Measurements from ENCODE around the gene TRMT2A. TPM values are rescaled to one million over a fixed set of nuclear protein-coding genes. Genes with fewer than 3 reads are reported as not detected.

TRMT2A gene
- total and polyA plus RNA-seq, 2 of the 8 experiments (the other 6 are each of a cell fraction or from before 2014, with no cell fraction given) = 44.9 to 50.3 TPM

DNA sequence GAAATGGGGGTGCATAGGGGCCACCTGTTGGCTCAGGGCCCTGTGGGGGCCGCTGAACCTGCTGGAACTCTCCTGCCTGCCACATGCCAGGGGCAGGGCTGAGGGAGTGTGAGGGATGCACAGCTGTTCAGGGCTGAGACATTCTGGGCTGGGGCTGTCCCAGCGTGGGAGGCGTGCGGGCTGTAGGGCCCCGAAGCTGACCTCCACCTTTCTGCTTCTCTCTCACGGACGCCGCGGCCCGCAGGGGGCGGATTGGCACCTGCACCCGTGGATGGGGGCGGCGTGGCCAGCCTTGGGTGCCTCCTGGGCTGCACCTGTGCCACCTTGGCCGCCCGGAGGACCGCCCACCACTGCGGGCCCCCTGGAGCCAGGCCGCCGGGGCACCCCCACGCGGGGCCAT is 29.8 kb upstream of the TRMT2A start:
- H3K18ac ChIP-seq (ENCODE audit: extremely low read depth, low read length) = no peak overlapping the region
- ChIA-PET POLR2A (ENCODE audit: partially characterized antibody) (no interaction called here), CTCF (ENCODE audit: partially characterized antibody) (interaction anchor here (0.9 to 2.1 kb wide), 2 partner anchors 10 to 64 kb away, joined by 3 to 5 read pairs; no protein-coding TSS in a partner anchor)
- H3K14ac ChIP-seq (ENCODE audit: insufficient read length) = no peak overlapping the region
- DNase-seq (ENCODE audit: low read depth in 1 of 2, low spot score in 2 of 2) = no peak
- no peak overlapping the region for H2BK12ac ChIP-seq (ENCODE audit: low read depth, low read length)
- no peaks in the 10 kb centered on the region for H4K20me1 ChIP-seq (replicated peaks in 1 of 2; ENCODE audit: control insufficient read depth in 1 of 2, insufficient read depth in 2 of 2, low read length in 2 of 2)
- 91% methylated on average over 19 of the region's 22 CpGs; no CpG with 5 or more reads in 1 of the 2 experiments for WGBS, 2 experiments (ENCODE audit: extremely low coverage in 1 of 2, insufficient coverage in 1 of 2, insufficient read length in 1 of 2, insufficient replicate concordance in 2 of 2, low coverage in 1 of 2, low lambda C conversion rate in 2 of 2, missing lambda C conversion rate in 1 of 2)
- no peaks in the 10 kb centered on the region for H3K23me2 ChIP-seq (ENCODE audit: low read depth, low read length)
- no peak overlapping the region for H3K4ac ChIP-seq (replicated peaks; ENCODE audit: insufficient read length, low read depth, low read length)
- no peak overlapping the region for H3K56ac ChIP-seq (replicated peaks; ENCODE audit: insufficient read length, low read depth, low read length)
- H3K27me3 ChIP-seq (replicated peaks in 1 of 4; ENCODE audit: control insufficient read depth in 3 of 4, extremely low read depth in 1 of 4, insufficient read depth in 3 of 4, low read length in 3 of 4) = no peaks in the 10 kb centered on the region
- H3K4me2 ChIP-seq (ENCODE audit: insufficient read depth in 1 of 2, low read depth in 2 of 2, low read length in 2 of 2) = no peak overlapping the region
- no peak overlapping the region for H2BK120ac ChIP-seq (replicated peaks; ENCODE audit: low read depth, low read length)
- H4K8ac ChIP-seq (ENCODE audit: extremely low read depth, insufficient read depth, low read length) = no peak overlapping the region
- H3K23ac ChIP-seq (ENCODE audit: insufficient read length) = no peak overlapping the region
- H2BK15ac ChIP-seq (ENCODE audit: low read length) = no peak overlapping the region
- H2AK5ac ChIP-seq (ENCODE audit: low read depth, low read length) = no peak overlapping the region
- H3K36me3 ChIP-seq (ENCODE audit: control insufficient read depth in 2 of 4, insufficient read depth in 4 of 4, low read length in 3 of 4) = peaks cover 0 to 6% (median 0%) of the 10 kb centered on the region in 4 experiments; a peak in 1 of 8 replicates
- no peaks in the 10 kb centered on the region for H3K79me1 ChIP-seq (ENCODE audit: low read depth, low read length)
- no peak overlapping the region for H2BK5ac ChIP-seq (ENCODE audit: low read depth, low read length)
- H4K91ac ChIP-seq (replicated peaks; ENCODE audit: insufficient read length, low read length) = no peak overlapping the region
- no peaks in the 10 kb centered on the region for H3K79me2 ChIP-seq (ENCODE audit: control insufficient read depth in 1 of 2, insufficient read depth in 2 of 2, low read length in 2 of 2)
- no peak overlapping the region for H4K5ac ChIP-seq (ENCODE audit: insufficient read length, low read depth, low read length)
- no peaks in the 10 kb centered on the region for H3K4me1 ChIP-seq (replicated peaks in 1 of 4; ENCODE audit: control insufficient read depth in 3 of 4, insufficient read depth in 4 of 4, low read length in 3 of 4)
- H2AFZ ChIP-seq (ENCODE audit: low read length) = no peak overlapping the region
- TF ChIP-seq NRF1 (IDR thresholded peaks at IDR 0.05; ENCODE audit: low read depth, low read length) = no peak
- no peak for TF ChIP-seq YY1 (IDR thresholded peaks at IDR 0.05; ENCODE audit: low read depth, low read length)
- no peak for TF ChIP-seq CHD2 (IDR thresholded peaks at IDR 0.05; ENCODE audit: low read length)
- TF ChIP-seq TAF7 (optimal IDR thresholded peaks at IDR 0.05; ENCODE audit: borderline replicate concordance, low read depth, low read length) = no peak
- TF ChIP-seq, protein P1, sequence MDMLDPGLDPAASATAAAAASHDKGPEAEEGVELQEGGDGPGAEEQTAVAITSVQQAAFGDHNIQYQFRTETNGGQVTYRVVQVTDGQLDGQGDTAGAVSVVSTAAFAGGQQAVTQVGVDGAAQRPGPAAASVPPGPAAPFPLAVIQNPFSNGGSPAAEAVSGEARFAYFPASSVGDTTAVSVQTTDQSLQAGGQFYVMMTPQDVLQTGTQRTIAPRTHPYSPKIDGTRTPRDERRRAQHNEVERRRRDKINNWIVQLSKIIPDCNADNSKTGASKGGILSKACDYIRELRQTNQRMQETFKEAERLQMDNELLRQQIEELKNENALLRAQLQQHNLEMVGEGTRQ (IDR thresholded peaks at IDR 0.05; ENCODE audit: low read length) = no peak
- TF ChIP-seq RNF2 (IDR thresholded peaks at IDR 0.05; ENCODE audit: borderline replicate concordance, low read depth, low read length, missing control alignments, poor library complexity, severe bottlenecking) = no peak
- no peak overlapping the region for H3K27ac ChIP-seq (ENCODE audit: low read depth, low read length)
- no peak overlapping the region for H2BK20ac ChIP-seq (ENCODE audit: low read length)
- H3K4me3 ChIP-seq (ENCODE audit: extremely low read depth in 1 of 4, insufficient read depth in 2 of 4, low read depth in 3 of 4, low read length in 4 of 4) = no peak overlapping the region
- H3K9ac ChIP-seq (replicated peaks in 1 of 4; ENCODE audit: extremely low read depth in 1 of 4, low read depth in 3 of 4, low read length in 3 of 4) = no peak overlapping the region
- FAIRE-seq = no peak
- no peaks in the 10 kb centered on the region for H3K9me3 ChIP-seq (ENCODE audit: insufficient read depth in 2 of 2, low read depth in 1 of 2, low read length in 1 of 2)
